Mesodermal cell (in vitro differentiated cells): ENCODE results near the gene SBNO2.

Experiments used
- H3K27ac ChIP-seq: 2 replicates; pipeline ENCODE4 v1.7.0; 2013; ENCODE audit warnings: mild to moderate bottlenecking, low read depth, low read length, moderate library complexity; ENCODE audit not compliant: severe bottlenecking
- H3K36me3 ChIP-seq: 2 replicates; pipeline ENCODE4 v1.7.1; 2013; ENCODE audit warnings: mild to moderate bottlenecking, low read length, moderate library complexity; ENCODE audit not compliant: control insufficient read depth, insufficient read depth
- H3K4me1 ChIP-seq: one replicate; pipeline ENCODE4 v1.7.1; 2013; ENCODE audit warnings: mild to moderate bottlenecking, low read length; ENCODE audit not compliant: insufficient read depth, control insufficient read depth, poor library complexity, severe bottlenecking
- H3K4me3 ChIP-seq: 2 replicates; pipeline ENCODE4 v1.7.0; 2013; ENCODE audit warnings: low read length, control low read depth, mild to moderate bottlenecking; ENCODE audit not compliant: insufficient read depth, poor library complexity, severe bottlenecking; ENCODE audit errors: extremely low read depth
- H3K9me3 ChIP-seq: 2 replicates; pipeline ENCODE4 v1.7.1; 2013; ENCODE audit warnings: mild to moderate bottlenecking, low read length, moderate library complexity; ENCODE audit not compliant: control insufficient read depth
- WGBS, 2 experiments: methylation state at CpG; one replicate each; pipeline ENCODE4 v1.1.5; 2013; ENCODE audit warnings: missing lambda C conversion rate in 2 of 2; ENCODE audit not compliant: insufficient coverage in 2 of 2; 5-methylcytosine and 5-hydroxymethylcytosine counted together

The SBNO2 gene

DNA sequence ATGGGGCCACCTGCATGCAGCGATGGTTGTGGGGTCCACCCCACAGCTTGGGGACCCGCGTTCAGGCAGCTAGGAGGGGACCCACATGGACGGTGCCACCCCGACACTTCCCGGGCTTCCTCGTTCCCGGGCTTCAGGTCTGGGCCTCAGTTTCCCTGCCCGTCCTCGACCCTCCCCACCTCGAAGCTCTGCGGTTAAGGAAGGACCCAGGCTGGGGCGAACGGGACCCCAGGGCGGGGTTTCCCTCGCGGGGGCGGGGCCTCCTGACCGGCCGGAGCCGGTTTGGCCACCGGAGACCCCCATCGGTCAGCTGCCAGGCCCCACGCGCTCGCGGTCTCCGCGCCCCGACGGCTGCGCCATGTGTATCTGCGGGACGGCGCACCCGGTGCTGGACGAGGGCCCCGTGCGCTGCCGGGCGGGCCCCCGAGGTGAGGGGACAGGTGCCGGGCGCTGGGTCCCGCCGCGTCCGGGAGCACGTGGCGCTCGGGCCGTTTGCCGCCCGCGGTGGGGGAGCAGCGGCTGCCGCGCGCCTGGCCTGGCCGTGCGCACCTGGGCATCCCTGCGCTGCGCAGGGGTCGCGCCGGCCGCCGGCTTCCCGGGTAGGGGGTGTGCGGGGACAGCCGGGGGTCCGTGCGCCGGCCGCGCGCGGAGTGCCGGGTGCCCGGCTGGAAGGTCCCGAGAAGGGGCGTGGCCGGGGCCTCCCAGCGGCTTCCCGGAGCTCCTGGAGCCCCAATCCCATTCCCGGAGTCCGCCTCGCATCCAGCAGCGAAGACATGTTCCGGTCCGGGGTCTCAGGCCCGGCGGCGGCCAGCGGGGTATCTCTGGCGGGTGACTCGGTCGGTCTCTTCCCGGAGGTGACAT lies 102.9 kb downstream of the SBNO2 start:
- H3K4me1 ChIP-seq = peaks cover 6% of the 10 kb centered on the region
- H3K4me3 ChIP-seq = peak overlapping the region; percentile 24
- H3K9me3 ChIP-seq = peaks cover 3% of the 10 kb centered on the region
- H3K36me3 ChIP-seq = no peaks in the 10 kb centered on the region
- no peak overlapping the region for H3K27ac ChIP-seq
- 3% methylated on average over 83 to 95 of the region's 99 CpGs for WGBS, 2 experiments

DNA sequence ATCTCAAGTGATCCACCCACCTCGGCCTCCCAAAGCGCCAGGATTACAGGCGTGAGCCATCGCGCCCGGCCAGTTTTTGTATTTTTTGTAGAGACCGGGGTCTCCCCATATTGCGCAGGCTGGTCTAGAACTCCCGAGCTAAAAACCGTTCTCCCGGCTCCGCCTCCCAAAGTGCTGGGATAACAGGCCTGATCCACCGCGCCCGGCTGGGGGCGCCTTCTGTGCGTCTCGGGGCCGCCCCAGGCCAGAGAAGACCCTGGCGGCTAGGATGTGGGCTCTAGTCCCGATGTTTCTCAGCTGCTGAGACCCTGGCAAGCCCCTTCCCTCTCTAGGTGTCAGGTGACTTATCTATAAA lies 103.5 kb downstream of the SBNO2 start:
- Histone ChIP-seq H3K36me3 (no peaks in the 10 kb centered on the region), H3K9me3 (no peaks in the 10 kb centered on the region), H3K4me1 (peaks cover 12% of the 10 kb centered on the region), H3K27ac (no peak overlapping the region), H3K4me3 (peak overlapping the region; percentile 24)
- 18 to 20% methylated on average over 17 to 21 of the region's 21 CpGs for WGBS, 2 experiments

DNA sequence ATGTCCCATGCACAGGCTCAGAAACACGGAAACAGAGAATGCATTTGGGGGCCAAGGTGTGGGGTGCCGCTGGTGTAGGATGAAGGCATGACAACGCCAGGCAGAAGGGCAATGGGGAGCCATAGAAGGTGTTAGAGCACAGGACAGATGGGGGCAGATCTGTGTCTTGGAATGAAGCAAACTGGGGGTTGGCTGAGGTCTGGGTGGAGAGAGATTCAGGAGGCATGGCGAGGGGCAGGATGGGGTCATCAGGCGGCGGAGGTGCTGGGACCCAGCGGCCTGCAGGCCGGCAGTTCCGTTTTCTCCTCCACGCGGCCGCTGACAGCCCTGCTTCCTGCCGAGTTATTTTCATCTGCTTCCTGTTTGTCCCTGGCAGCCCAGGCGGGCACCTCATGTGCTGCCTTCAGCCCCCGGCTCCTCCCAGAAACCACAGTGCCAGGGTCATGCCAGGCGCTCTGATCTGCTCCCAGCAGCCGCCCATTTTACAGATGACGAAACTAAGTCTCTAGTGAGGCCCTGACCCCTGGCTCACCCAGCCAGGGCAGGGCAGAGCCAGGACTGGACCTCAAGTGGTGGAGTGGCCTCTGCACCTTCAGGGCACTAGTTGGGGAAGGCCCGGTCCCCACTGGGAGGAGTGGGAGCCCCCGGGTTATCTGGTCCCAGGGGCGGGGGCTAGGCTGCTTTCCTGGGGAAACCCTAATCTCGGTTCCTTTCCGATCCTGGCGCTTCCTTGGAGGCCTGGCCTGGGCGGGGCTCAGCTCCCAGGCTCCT lies 104.9 kb downstream of the SBNO2 start:
- no peak overlapping the region for H3K27ac ChIP-seq
- H3K4me1 ChIP-seq = peaks cover 16% of the 10 kb centered on the region
- no peaks in the 10 kb centered on the region for H3K36me3 ChIP-seq
- 83 to 87% methylated on average over 21 to 25 of the region's 25 CpGs for WGBS, 2 experiments
- H3K9me3 ChIP-seq = no peaks in the 10 kb centered on the region
- H3K4me3 ChIP-seq = no peak overlapping the region

DNA sequence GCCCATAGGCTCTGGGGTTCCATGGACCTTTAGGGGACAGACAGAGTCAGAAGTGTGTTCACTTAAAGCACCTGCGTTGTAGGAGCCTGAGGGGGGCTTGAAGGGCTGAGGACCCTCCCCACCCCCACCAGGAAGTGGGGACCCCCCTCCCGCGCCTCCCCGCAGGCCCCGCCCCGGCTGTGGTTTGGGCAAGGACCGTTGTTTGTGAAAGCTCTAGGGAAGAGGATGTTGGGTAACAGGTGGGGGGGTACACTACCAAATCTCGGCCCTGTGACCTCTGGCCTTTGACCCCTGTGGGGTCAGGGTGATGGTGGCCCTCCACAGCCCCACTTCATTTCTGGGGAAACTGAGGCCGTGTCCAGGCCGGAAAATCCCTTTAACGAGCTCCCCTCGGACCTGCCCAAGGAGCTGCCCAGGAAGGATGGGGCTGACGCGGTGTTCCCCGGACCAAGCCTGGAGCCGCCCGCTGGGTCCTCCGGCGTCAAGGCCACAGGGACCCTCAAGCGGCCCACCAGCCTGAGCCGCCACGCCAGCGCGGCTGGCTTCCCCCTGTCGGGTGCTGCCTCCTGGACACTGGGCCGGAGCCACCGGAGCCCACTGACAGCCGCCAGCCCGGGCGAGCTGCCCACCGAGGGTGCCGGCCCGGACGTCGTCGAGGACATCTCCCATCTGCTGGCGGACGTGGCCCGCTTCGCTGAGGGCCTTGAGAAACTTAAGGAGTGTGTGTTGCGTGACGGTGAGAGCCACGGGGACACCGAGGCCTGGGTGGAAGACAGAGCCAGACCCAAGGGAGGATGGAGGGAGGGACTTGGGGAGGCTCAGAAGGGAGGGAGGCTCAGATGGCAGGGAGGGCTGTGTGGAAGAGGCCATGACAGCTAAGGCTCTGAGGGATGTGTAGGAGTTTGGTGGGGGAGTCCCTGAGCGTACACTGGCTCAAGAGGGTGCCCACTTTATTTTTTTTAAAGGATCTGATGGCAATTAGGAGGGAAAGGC lies 105.8 kb downstream of the SBNO2 start:
- H3K36me3 ChIP-seq = no peaks in the 10 kb centered on the region
- no peak overlapping the region for H3K4me3 ChIP-seq
- no peak overlapping the region for H3K27ac ChIP-seq
- no peaks in the 10 kb centered on the region for H3K9me3 ChIP-seq
- WGBS, 2 experiments = 94% methylated on average over 24 to 39 of the region's 45 CpGs
- peaks cover 16% of the 10 kb centered on the region for H3K4me1 ChIP-seq

DNA sequence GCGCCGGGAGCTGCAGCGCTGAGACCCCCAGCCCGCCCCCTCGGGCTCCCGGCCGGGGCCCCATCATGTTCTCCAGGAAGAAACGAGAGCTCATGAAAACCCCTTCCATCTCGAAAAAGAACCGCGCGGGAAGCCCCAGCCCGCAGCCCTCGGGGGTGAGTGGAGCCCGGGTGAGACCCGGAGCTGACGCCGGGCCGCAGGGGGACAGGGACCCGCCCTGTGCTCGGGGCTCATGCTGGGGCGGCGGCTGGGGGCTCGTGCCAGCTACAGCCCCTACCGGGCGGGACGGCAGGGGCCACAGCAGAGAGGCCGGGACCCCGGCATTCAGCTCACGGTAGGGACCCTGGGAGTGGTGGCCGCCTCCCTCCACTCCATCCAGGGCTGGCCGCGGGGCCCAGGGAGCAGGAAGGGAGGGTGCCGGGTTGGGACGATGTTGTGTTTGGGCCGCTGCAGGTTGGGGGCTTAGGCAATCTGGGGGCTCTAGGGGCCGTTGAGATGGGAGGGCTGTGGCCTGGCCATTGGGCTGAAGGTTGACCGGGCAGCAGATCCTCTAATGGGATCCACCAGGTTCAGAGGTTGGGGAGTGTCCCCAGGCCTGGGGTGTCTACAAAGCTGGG lies 106.6 kb downstream of the SBNO2 start:
- no peaks in the 10 kb centered on the region for H3K36me3 ChIP-seq
- WGBS, 2 experiments = 7 to 10% methylated on average over 28 to 29 of the region's 38 CpGs
- peak overlapping the region; percentile 34 for H3K4me3 ChIP-seq
- peaks cover 16% of the 10 kb centered on the region for H3K4me1 ChIP-seq
- no peaks in the 10 kb centered on the region for H3K9me3 ChIP-seq
- H3K27ac ChIP-seq = no peak overlapping the region

DNA sequence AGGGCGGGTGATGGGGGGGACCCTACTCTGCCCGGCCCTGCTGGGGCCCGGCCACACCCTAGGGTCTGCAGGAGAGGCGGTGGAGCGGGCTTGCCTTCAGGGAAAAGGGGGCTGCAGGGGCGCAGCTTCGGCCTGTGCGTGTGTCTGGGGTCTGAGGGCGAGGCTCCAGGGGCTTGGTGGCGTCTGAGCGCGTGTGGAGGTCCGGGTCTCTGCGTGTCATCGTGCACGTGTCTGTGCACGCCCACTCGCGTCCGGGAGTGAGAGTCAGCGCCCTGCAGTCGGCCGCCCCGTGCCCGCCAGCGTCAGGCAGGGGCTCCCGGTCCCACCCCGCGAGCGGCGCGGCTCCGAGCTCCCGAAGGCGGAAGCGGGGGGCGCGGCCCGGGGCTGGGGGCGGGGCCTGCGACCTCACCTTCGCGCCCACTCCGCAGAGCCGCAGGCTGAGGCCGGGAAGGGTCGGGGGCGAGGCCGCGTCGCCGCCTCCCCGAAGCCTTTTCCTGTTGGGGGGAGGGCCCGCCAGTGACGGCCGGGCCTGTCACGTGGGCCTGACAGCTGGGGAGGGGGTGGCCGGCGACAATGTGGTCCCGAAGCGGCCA lies 107.2 kb downstream of the SBNO2 start, which contains the start of gene ARHGAP45:
ARHGAP45 (plus strand) TSS at position 420 of the 593 bp plus-strand sequence. CDS start 239 bp downstream, outside the sequence.
- WGBS, 2 experiments = 12 to 13% methylated on average over 43 to 48 of the region's 61 CpGs
- Histone ChIP-seq H3K36me3 (no peaks in the 10 kb centered on the region), H3K9me3 (no peaks in the 10 kb centered on the region), H3K4me3 (peak within 1 kb of the TSS; percentile 34), H3K4me1 (peaks cover 16% of the 10 kb centered on the region), H3K27ac (peak within 1 kb of the TSS; percentile 36)

DNA sequence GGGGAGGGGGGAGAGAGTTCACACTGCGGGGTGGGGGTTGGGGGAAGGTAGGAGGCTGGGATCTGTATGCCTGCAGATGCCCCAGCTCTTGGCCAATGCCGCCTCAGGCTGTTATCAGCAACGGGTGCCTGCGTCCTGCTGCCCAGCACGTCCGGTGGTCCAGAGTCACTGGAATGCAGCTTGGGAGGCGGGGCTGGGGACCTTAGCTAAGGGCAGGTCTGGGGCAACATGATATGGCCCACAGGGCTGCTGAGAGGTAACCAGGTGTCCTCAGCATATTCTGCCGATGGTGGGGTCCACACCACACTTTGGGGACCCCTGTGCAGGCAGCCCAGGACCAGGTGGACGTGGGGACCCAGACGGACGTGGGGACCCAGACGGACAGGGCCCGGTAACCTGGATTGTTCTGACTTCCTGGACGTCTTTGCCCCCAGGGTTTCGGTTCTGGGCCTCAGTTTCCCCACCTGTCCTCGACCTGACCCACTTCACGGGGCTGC lies 107.8 kb downstream of the SBNO2 start:
- peak overlapping the region; percentile 34 for H3K4me3 ChIP-seq

DNA sequence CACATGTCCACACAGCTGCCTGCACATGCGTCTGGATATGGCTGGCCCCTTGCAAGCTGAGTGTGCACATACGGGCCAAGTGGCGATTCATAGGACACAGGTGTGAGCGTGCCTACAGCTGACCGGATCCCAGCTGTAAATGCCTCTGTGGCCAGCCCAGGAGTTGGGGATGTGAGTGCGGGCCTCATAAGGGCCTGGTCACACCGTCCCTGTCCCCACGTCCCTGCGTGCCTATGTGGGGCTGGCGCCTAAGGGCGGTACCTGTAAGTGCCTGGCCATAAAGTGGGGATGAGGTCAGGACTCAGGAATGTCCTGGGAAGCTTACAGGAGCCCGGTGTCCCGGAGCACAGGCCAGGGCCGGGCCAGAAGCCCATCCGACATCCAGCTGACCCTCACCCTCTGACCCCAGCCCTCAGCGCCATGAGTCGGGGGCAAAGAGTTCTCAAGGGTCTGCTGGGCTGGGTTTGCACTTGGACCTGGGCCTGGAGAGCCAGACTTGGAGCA lies 108.4 kb downstream of the SBNO2 start:
- Histone ChIP-seq H3K4me1 (peaks cover 16% of the 10 kb centered on the region), H3K4me3 (no peak overlapping the region), H3K9me3 (no peaks in the 10 kb centered on the region), H3K36me3 (no peaks in the 10 kb centered on the region), H3K27ac (peak overlapping the region; percentile 36)
- 55 to 67% methylated on average over 14 of the region's 17 CpGs for WGBS, 2 experiments

More for the DNA sequence above, 107.8 kb downstream of the SBNO2 start:
- H3K36me3 ChIP-seq = no peaks in the 10 kb centered on the region
- H3K9me3 ChIP-seq = no peaks in the 10 kb centered on the region
- WGBS, 2 experiments = 46 to 48% methylated on average over 16 of the region's 17 CpGs
- peaks cover 16% of the 10 kb centered on the region for H3K4me1 ChIP-seq
- H3K27ac ChIP-seq = peak overlapping the region; percentile 36

DNA sequence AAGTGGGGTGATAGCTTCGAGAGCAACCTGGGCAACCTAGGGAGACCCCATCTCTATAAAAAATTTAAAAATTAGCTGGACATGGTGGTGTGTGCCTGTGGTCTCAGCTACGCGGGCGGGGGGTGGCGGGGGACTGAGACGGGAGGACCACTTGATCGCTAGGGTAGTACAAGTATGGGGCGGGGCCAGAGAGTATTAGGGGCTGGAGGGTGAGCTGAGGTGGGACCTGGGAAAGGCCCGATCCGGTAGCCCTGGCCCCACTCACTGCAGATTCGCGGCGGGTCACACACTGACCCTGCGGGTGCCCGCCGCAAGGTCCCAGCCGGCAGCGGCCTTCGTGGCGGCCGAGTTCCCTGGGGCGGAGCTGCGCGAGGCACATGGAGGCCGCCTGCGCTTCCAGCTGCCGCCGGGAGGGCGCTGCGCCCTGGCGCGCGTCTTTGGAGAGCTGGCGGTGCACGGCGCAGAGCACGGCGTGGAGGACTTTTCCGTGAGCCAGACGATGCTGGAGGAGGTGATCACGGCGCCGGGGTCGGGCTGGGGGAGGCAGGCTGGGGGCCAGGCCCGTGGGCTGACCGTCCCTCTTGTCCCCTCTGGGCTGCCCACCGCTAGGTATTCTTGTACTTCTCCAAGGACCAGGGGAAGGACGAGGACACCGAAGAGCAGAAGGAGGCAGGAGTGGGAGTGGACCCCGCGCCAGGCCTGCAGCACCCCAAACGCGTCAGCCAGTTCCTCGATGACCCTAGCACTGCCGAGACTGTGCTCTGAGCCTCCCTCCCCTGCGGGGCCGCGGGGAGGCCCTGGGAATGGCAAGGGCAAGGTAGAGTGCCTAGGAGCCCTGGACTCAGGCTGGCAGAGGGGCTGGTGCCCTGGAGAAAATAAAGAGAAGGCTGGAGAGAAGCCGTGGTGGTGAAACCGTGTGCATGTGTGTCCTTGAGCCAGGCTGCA lies 109.1 kb downstream of the SBNO2 start:
- peak overlapping the region; percentile 31 for H3K27ac ChIP-seq
- WGBS, 2 experiments = 10 to 11% methylated on average over 49 to 52 of the region's 60 CpGs
- H3K4me1 ChIP-seq = peaks cover 16% of the 10 kb centered on the region
- H3K9me3 ChIP-seq = no peaks in the 10 kb centered on the region
- H3K36me3 ChIP-seq = no peaks in the 10 kb centered on the region
- H3K4me3 ChIP-seq = no peak overlapping the region
